ENCODE data around the gene VSNL1.

The VSNL1 gene

GRCh38 chr2:17688600-17688999 lies 148.1 kb downstream of the VSNL1 start:
- in situ Hi-C loops (cut with MboI; ENCODE audit: low sequenced_read_pairs) = no loop called here

DNA sequence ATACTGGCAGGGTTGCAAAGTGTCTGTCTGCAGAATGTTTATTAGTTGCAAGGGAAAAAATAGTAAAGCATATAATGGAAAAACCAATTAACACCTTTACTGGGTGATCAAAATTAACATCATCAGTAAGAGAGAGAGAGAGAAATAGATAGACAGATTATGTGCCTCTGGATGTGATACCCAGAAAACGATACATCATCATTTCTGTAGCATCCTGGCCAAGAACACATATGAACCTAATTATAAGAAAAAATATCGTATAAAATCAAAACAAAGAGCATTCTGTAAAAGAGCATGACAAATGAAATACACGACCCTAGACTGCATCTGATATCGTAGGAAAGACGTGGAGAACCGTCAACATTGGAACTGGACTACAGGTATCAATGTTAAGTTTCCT lies 148.5 kb downstream of the VSNL1 start:
- in situ Hi-C loops (cut with MboI; ENCODE audit: low sequenced_read_pairs) = no loop called here

- in situ Hi-C loops (cut with MboI; ENCODE audit: low sequenced_read_pairs) = no loop called here
These were observed 150.3 kb downstream of the VSNL1 start for GRCh38 chr2:17690776-17691175.

Data from HL-60/S4 treated with phorbol 12-myristate 13-acetate at 8.2 ng/mL for 4 days and 3 days (cell line).